ENCODE data around the gene TTC28.

Gene TTC28

GRCh38 chr22:27988704-27989103 lies 690.9 kb downstream of the TTC28 start:
- no peak for DNase-seq (ENCODE audit: low spot score)

DNA sequence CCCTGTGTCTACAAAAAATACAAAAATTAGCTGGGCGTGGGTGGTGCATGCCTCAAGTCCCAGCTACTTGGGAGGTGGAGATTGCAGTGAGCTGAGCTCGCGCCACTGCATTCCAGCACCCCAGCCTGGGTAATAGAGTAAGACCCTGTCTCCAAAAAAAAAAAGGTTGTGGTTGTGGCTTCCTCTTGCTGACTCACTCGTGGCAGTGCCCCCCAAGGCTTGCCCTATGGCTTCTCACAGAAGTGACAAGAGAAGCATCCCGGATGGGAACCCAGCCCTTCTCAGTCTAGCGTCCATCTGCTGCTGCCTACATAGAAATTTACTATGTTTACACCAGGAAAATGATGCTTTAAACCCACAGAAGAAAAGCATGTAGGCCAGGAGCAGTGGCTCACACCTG lies 692.1 kb downstream of the TTC28 start:
- no peak for DNase-seq (ENCODE audit: low spot score)

GRCh38 chr22:27986937-27987336 lies 692.7 kb downstream of the TTC28 start:
- no peak for DNase-seq (ENCODE audit: low spot score)

DNA sequence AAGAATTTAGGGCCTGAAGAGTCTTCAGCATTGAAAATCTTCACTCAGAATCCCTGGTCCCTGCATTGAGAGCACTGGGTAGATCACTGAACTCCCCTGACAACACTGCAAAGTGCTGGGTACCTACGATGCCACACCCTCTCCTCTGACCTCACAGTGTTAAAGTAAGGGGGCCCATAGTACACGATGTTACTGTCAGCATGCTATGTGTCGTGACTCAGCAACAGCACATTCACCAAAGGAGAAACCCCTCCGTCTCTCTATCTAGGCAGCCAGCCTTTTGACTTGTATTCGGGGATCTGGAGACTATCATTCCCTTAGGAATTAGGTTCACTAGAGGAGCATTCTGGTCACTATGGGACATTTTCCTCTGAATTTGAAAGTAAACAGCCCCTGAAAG lies 693.2 kb downstream of the TTC28 start:
- no peak for DNase-seq (ENCODE audit: low spot score)

DNA sequence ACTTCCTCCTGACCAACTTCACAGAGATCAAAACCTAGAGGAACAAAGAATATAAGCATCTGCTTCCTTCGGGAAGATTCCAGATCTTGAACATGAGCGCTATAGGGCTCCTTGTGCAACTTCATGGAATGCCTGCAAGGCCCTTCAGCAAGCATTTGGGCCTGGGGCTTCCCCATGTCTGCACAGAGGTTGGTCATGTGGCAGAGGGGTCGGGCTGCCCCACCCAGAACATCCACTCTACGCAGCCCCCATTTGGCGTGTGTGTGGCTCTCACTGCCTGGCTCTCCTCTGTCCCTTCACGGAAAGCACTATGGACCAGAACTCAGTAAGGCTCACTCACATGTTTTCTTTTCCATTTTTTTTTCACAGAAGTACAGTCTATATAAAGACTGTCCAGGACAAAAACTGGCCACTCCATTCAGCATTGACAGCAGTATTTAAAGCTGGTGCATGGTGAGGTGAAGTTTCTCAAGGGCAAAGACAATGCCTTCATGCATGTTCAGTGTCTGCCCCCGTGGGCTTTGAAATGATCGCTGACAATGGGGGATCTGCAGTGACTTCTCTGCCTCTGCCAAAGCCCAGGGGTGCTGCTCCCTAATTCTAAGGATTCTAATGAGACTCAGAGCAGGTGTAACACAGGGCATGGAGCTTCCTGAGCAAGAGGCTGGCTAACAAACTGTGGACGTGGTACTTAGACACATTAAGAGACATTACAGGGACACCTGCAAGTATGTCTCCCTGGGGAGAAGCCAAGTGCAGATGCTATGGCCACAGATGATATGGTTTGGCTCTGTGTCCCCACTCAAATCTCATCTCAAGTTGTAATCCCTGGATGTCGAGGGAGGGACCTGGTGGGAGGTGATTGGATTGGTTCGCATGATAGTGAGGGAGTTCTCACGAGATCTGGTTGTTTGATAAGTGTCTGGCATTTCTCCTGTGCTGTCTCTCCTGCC lies 694.0 kb downstream of the TTC28 start:
- no peak for DNase-seq (ENCODE audit: low spot score)

- DNase-seq (ENCODE audit: low spot score): no peak
Observed at GRCh38 chr22:27984723-27985122, 694.9 kb downstream of the TTC28 start.

DNA sequence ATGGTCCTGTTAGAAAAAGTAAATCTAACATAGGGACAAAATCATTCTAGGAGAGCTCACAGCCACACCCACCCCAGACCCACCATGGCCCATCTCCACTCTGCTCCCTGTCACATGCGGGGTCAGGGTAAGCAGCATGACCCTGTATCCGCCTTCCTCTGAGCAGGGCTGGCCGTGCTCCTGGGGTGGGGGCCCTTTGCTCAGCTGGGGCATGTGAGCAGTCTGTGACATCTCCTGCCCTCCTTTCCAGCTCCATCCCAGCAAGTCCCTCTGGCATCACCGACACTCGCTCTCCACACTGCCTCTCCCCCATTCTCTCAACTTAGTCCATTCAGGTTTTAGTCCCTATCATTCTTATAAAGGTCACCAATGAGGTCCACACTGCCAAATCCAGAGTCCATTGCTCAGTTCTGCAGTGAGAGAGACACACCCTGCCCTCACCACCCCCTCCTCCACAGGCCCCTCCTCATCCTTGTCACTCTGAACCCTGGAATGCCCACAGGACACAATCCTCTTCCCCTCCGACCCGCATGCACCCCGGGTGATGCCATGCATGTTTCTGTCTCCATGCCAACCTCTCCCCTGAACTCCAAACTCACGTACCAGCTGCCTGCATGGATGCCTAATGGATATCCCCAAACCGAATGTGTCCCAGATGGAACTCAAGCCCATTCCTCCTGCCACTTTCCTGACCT lies 695.5 kb downstream of the TTC28 start:
- DNase-seq (ENCODE audit: low spot score): no peak

DNA sequence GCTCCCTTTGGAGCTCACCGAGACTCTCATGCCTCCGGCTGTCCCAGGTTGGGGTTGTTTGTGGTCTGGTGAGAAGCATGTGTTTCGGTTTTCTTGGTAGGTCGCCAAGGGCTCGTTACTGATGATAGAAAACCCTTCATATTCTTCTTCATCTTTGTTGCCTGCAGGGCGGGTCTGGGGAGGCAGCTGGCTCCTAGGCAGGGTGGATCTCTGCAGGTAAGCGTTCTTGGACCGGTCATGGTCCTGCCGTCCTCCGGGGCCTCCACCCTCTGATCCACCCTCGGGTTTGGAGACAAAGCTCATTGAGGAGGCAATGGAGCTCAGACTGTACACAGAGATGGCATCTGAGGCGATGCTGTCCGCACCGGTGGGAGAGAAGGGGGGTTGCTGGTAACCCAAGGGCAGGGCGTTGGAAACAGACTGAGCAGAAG lies 696.3 kb downstream of the TTC28 start:
- no peak for DNase-seq (ENCODE audit: low spot score)

DNA sequence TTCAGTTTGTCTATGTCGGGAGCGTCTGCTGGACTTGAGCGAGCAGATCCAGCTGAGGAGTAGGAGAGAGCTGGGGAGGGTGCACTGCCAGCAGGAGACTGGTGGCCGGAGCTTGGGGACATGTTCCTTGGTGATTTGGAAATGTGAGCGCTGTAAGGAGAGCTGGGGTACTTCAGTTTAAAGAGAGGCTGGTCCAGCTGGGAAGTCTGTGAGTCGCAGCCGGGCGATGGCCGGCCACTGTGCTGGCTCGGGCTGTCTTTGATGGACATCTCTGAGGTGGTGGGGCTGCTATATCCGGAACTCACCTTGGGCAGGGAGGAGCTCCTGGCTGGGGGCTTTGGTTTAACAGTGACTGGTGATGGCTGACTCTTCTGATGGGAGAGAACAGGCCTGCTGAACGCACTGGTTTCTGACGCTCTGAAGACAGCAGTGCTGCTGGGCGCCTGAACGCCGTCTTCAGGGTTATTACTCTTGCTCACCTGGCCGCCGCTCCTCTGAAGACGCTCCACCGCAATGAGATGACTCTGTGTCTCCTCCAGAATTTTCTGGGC lies 696.9 kb downstream of the TTC28 start:
- DNase-seq (ENCODE audit: low spot score): no peak

DNA sequence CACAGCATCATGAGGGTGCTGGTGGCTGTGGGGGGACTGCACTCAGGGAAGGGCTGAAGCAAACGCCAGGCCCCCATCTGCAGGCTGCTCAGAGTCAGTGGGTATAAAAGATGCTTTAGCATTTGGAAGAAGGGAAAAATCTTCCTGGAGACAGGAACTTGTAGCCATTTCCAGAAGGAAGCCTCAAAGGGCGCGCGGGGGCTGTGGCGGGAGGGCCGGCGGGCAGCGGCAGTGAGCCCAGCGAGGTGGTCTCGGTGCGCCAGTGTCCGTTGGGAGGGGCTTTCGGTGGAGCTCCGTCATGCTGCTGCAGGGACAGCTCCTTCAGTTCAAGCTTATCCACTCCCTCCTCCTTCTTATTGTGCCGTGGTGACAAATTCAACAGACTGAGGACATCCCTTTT lies 697.5 kb downstream of the TTC28 start:
- DNase-seq (ENCODE audit: low spot score): no peak

DNA sequence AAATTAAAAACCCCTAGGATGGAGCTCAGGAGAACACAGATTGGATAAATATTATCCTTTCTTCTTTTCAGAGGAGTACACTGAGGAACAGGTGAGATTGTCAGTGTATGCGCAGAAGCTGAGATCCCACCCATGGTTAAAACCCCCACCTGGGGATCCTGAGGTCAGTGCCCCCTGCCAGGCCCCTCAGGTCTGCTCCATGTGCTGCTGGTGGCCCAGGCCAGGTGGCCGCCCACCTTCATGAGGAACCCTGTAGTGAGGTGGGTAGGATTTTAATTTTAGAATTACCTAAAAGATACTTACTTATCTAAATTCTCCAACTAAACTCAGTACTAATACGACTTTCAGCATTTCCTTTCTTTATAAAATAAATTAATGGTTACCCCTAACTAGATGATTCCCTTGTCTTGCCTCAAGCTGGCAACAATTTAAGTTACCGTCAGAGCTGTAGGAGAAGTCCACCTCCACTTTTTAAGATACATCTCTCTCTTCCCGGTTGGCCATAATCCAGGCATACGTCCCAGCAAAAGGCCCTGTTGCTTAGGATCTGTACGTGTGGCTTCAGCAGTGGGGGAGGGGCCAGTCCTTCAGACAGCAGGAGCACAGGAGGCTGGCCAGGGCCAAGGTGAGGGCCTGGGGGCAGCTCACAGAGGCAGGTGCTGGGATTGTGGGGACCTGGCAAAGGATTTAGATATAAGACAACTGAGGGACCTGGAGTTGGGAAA lies 699.1 kb downstream of the TTC28 start:
- no peak for DNase-seq (ENCODE audit: low spot score)

GRCh38 chr22:27978802-27979201 lies 700.8 kb downstream of the TTC28 start:
- no peak for DNase-seq (ENCODE audit: low spot score)

DNA sequence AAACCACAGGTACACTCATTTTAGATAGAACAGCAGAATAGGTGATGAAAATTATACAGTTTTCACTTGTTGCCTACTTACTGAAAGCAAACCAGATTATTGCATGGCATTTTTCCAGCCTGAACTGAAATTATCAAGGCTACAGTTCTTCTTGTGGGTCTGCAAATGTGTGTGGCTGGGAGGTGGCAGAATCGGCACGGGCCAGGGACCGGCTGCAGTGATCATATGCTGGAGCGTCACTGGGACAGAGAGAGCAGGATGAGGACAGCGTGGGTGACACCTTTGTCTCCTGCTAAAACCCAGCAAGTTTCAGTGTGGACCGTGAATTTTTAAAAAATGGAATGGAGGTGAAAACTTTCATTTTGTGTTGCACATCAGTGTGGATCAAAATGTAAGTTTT lies 701.3 kb downstream of the TTC28 start:
- DNase-seq (ENCODE audit: low spot score): no peak

- no peak for DNase-seq (ENCODE audit: low spot score)
Observed at GRCh38 chr22:27976586-27976985, 703.1 kb downstream of the TTC28 start.

GRCh38 chr22:27975381-27976013 lies 704.1 kb downstream of the TTC28 start:
- peak; percentile 19 for DNase-seq (ENCODE audit: low spot score)

- DNase-seq (ENCODE audit: low spot score): no peak
Observed at GRCh38 chr22:27973846-27974245, 705.8 kb downstream of the TTC28 start.

- DNase-seq (ENCODE audit: low spot score): no peak
Observed at GRCh38 chr22:27972732-27973698, 706.6 kb downstream of the TTC28 start.

DNA sequence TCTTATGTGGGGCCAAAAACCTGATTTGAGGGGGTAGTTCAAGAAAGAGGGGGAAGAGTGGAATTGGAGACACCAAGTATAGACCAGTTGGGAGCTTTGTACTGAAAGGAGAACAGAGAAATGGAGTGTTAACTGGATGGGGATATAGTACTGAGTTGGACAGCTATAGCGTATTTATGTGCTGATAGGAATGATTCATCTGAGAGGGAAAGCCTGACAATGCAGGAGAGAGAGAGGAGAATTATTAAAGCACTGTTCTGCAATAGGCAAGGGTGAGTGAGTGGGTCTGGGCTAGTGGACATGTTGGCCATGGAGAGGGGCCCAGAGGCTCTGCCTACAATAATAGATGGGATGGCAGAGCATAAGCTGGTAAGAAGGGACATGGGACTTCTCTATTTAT lies 707.7 kb downstream of the TTC28 start:
- DNase-seq (ENCODE audit: low spot score): no peak

DNA sequence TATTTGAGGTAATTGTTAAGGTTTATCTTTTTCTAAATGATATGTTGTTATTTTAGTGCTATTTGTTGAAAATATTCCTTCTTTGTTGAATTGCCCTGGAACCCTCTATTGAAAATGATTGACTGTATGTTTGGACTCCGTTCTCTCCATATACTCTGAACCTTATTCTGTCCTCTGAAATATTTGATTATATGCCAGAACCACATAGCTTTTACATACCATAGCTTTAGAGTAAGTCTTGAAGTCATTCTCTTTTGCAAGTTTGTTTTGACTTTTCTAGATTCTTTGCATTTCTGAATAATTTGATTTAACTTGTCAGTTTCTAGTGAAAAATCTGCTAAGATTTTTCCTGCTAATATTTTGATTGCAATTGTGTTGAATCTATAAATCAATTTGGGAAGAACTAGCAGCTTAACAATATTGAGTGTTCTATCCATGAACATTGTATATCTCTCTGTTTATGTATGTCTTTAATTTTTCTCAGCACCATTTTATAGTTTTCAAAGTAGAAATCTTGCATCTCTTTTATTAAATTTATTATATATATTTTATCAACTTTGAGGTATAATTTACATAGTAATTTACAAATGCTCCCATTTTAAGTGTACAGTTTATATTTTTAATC lies 708.9 kb downstream of the TTC28 start:
- no peak for DNase-seq (ENCODE audit: low spot score)
